ENCODE measurements around the gene COPG2.

The COPG2 gene

DNA sequence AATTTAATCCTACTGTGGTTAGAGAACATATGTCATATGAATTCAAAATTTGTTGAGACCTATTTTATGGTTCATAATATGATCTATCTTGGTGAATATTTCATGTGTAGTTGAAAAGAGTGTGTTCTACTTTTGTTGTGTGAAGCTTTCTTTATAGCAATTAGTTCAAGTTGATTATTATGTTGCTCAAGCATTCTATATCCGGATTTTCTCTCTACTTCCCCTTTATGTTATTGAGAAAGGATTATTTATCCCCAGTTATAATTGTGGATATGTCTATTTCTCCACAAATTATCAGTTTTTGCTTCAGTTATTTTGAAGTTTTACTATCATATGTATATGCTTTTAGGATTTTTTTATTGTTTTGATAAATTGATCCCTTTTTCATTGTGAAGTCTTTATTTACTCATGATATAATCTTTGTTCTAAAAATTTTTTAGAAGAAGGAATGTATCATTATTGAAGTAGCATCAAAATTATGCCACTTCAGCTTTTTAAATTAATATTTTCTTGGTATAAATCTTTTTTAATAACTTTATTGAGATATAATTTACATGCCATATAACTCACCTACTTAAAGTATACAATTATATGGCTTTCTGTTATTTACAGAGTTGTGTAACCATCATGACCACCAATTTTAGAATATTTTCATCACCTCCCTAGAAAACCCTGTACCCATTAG lies 188.7 kb downstream of the COPG2 start:
- FAIRE-seq (no peak), DNase-seq (ENCODE audit: insufficient read length, low spot score) (no peak)

DNA sequence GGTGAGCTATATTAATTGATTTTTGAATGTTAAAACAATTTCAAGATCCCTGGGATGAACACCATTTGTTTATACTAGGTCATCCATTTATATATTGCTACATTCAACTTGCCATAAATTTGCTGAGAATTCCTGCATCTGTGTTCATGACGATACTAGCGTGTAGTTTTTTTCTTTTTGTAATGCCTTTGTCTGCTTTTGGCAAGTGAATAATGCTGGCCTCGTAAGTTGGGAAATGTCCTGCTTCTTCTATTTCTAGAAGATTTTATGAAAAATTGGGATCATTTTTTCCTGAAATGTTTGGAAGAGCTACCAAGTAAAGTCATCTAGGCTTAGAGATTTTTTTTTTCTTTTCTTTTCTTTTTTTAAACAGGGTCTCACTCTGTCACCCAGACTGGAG lies 189.6 kb downstream of the COPG2 start:
- FAIRE-seq (no peak), DNase-seq (ENCODE audit: insufficient read length, low spot score) (no peak)

DNA sequence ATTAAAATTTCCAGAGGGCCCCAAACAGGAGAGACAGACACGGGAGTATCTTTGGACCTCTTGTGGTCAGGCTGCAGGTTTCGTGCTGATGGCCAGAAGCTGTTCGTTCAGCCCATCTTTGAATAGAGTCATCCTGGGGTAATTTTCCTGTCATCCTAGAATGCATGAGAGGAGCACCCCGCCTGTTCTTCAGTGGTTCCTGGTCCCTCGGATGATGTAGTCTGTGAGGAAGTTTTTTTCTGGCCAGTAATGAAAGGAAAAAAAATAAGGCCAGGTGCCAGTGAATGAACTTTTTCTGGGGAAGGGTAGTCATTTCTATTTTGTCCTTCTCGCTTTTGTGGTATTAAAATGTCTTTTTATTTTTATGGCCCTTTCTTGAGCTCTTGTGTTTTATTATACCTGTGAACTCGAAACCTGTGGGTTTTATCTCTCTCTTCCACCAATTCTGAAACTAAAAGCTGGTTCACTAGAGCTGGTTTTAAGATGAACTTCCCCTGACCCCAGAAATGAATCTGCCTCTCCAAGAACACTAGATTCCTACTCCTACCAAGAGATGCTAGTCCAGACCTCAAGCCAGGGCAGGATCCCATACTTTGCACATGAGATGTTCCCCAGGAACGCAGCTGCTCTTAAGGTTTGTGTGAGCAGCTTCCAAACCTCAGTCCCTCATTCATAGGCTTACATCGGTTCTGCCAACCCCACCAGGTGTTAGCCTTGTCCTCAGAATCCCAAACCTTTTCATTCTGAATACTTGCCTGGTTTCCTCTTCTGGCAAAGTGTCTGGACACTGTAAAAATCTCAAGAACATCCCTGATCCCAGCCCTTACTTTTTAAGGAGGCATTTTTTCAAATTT lies 192.0 kb downstream of the COPG2 start:
- FAIRE-seq (peak; percentile 96), DNase-seq (ENCODE audit: insufficient read length, low spot score) (no peak)

DNA sequence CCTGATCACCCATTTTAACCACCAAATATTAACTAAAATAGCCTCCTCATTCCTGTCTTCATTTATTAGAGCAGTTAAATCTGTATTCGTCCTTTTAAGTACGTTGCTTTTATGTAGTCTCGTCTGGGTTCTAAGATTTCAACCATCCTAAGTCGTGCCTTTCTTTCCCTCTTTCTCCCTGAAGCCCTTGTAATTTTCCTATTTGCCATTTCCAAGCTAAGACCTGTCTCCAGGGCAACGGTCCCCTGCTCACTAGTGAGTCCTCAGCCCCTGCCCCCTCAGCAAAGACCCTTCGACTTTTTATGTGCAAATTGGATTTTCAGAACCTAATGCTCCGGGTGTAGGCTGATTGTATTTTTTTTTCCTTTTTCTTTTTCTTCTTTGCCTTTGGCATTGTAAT lies 192.8 kb downstream of the COPG2 start:
- no peak for DNase-seq (ENCODE audit: insufficient read length, low spot score)
- peak; percentile 72 for FAIRE-seq

DNA sequence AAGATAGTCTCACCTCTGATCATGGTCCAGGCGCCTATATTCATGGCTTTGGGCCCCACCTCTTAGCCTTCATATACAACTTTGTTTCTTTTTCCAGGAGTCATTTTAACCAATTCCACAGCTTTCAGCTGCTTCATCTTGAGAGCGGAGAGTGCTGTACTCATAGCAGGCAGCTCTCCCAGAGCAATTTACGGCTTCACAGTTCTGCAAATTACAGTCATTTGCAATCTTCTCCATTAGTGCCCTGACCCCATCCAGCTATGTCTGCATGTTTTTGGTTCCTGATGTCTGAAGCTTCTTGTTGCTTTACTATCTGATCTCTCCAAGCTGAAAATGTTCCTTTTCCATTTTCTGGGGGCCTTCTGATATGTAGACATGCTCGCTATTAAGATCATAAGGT lies 194.7 kb downstream of the COPG2 start:
- DNase-seq (ENCODE audit: insufficient read length, low spot score) = no peak
- peak; percentile 31 for FAIRE-seq

DNA sequence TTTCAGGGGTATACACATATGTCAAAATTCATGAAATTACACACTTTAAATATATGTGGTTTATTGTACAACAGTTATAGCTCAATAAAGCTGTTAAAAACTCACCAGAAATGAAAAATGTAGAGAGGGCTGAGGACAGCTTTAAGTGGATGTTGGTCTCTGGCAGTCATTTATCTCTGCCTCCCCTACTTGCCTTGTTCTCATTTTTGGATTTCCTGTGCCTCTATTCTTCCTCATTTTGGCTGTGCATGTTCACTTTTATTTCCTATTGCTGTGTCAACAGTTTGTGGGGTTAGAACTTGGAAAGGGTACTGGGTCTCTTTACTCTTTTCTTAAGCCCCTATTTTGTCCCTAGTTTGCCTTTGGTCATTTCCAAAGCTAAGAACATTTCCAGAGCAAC lies 195.3 kb downstream of the COPG2 start:
- FAIRE-seq (peak; percentile 53), DNase-seq (ENCODE audit: insufficient read length, low spot score) (no peak)

DNA sequence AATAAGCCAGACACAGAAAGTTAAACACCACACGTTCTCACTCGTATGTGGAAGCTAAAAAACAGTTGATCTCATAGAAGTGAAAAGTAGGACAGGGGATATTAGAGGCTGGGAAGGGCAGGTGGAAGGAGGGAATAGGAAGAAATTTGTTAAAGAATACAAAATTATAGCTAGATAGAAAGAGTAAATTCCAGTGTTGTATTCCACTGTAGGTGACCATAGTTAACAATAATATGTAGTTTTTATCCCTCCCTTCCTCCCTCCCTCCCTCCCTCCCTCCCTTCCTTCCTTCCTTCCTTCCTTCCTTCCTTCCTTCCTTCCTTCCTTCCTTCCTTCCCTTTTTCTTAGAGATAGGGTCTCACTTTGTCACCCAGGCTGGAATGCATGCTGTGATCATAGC lies 196.6 kb downstream of the COPG2 start:
- FAIRE-seq = no peak
- no peak for DNase-seq (ENCODE audit: insufficient read length, low spot score)

DNA sequence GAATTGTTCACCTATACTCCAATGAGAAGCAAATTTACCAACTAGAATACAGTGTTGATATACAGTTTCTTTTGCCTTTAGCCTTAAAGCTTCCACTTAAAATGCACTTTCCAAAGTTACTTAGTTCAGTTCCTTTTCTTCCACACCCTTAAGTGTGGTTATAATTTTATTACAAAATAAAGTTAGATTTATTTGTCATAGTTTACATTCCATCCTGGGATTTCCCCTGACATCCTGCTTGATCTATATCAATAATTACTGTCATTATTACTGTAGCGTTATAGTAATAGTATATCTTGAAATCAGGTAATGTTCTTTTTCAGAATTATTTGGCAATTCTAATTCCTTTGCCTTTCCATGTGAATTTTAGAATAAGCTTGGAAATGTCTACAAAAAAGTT lies 199.9 kb downstream of the COPG2 start:
- FAIRE-seq (no peak), DNase-seq (ENCODE audit: insufficient read length, low spot score) (no peak)

DNA sequence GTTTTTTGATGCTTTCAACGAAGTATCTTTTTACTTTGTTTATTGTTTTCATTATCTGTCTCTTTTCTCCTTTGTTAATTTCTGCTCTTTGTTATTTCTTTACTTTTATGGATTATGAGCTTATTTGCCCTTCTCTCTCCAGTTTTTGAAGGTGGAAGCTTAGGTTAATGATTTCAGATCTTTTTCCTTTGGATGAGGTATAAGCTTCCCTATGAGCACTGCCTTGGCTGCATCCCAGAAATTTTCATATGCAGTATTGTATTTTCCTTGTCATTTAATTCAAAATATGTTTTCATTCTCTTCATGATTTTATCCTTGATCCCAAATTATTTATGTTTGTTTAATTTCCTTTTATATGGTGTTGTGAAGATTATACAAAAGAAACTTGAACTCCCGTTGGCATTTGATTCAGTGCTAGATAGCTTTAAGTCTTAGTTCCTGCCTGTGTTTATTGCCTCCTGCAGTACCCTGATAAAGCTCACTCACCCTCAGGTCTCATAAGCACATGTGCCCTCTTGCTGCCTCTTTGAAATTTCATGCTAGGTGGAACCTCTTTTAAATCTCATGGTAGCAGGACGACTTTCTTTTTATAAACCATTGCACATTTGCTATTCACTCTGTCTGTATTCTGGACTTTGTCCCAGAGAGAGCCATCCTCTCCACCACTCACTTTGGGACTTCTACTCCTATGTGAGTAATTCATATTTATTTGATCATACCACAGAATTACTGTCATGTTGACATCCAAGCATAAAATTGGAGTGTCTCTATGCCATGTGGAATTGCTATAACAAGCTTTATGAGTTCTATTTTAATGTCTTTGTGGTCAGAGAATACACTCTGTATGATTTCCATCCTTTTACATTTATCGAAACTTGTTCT lies 204.8 kb downstream of the COPG2 start:
- FAIRE-seq = no peak
- no peak for DNase-seq (ENCODE audit: insufficient read length, low spot score)

DNA sequence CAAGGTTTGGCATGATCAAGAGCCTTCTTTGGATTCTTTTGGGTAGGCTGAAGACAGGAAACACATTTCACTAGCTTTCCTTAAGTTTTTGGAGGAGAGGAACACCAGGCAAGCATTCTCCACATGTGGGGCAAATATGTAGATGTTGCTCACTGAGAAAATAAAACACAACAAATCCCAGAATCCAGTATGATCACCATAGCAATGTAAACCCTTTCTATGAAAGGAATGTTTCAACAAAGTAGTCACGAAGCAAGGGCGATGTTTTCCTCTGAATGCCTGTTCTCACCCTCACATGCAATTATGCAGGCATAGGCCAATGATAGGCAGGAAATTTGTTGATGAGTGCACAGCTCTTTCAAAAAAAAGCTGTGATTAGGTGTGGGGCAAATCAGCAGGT lies 207.3 kb downstream of the COPG2 start:
- no peak for FAIRE-seq

DNA sequence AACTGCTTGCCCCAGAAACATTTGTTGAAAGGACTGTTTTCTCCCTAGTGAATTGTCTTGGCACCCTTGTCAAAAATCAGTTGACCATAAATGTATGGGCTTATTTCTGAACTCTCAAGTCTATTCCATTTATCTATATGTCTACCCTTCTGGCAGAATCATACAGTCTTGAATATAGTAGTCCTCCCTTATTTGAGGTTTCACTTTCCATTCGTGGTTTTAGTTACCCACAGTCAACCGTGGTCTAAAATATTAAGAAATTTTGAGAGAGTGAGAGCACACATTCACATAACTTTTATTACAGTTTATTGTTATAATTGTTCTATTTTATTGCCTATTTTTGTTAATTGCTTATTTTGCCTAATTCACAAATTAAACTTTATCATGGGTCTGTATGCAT lies 210.3 kb downstream of the COPG2 start:
- DNase-seq (ENCODE audit: insufficient read length, low spot score) (peak; percentile 16), FAIRE-seq (peak; percentile 68)

More for the DNA sequence above, 207.3 kb downstream of the COPG2 start:
- DNase-seq (ENCODE audit: insufficient read length, low spot score) = no peak
